NOMO-1 treated with dmso at 0.1 percent for 144 hours (cell line): ENCODE results near the gene RBM39.
"Not testable (repeated sequence)": the region's sequence is repeated elsewhere in the genome, so short reads cannot be mapped to it uniquely, and the experiment has no call there.

Source experiments
- DNase-seq: peaks from one replicate; lab custom pipeline; 2025; ENCODE audit not compliant: unreplicated experiment; lab: John Stamatoyannopoulos, UW

The RBM39 gene

DNA sequence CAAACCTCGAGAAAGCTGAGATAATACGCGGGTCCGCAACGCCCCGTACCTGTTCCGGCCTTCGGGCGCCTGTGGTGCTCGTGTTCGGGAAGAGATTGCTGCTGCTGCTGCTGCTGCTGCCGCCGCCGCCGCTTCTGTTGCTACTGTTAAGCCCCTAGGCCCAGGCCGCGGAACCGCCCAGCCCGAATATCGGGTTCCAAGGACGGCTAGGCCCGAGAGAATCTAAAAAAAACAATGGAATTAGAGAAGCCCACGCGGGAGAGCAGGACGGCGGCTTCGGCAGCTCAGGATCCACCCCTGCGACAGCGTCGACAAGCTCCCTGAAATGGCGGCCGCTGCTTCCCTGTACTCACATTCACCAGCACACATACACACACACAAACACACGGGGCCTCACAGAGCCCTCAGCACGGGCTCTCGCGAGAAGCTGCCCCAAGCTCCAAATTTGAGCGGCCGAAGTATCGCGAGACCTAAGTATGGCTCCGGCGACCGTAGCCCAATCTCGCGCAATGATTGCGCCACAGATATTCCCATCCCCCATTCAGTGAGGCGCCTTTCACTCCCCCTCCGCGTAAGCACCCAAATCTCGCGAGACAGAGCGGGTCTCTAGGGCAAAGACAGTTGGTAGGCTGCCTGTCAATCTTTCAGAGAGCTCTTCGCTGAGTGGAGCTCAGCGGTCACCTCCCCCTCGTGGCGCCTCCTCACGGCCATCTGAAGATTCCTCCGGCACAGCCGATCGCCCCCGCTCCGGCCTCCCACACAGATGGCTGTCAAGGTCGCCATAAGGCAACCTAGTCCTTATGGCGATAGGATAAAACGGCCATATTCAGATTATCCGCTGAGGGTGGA is at the start of gene RBM39:
Gene RBM39, minus strand, starts transcription at position 369 of the 849 bp plus-strand sequence. CDS start 1,386 bp downstream, outside the sequence.
- peak; percentile 100 for DNase-seq

DNA sequence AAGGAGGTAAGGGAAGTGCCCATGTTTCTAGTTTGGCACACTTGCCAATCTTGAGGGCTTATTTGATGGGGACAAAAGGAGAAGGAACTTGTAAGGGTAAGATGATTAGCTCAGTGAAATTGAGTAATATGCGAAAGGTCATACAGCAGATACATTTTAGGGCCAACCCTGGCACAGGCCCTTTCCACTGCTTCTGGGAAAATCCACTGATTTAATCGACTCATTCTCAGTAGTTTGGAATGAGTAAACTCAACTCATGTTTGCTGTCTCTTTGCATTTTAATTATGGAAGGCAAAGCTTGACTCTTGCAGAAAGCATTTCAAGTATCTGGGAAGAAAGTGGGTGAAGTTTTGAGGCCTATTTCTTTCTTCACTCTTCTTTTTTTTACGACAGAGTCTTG is 49.8 kb upstream of the RBM39 start:
- peak; percentile 41 for DNase-seq

GRCh38 chr20:35791097-35791496 is 49.0 kb upstream of the RBM39 start:
- DNase-seq: no peak

DNA sequence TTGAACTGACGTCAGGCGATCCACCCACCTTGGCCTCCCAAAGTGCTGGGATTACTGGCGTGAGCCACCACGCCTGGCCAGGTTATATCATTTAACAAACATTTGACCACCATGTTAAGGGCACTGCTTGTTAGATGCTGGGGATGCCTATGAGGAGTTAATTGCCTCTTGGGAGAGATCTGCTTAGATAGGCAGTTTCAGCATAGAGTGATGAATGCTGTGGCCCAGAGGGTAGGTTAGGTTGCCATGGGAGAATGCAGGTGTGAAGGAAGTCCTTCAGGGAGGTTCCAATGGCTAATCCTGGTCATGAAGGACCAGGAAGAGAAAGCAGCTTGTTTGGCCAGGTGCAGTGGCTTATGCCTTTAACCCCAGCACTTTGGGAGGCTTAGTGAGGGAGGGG is 46.7 kb upstream of the RBM39 start:
- DNase-seq: no peak

DNA sequence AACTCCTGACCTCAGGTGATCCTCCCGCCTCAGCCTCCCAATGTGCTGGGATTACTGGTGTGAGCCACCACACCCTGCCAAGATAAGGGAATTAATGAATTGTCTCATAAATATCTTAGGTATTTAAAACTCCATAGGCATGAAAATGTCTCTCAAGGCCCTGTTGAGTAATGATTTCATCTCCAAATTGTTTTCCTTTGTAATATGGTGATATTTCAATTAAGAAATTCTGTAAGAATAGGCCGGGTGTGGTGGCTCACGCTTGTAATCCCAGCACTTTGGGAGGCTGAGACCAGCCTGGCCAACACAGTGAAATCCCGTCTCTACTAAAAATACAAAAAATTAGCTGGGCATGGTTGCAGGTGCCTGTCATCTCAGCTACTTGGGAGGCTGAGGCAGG is 43.5 kb upstream of the RBM39 start:
- not testable (repeated sequence) for DNase-seq

DNA sequence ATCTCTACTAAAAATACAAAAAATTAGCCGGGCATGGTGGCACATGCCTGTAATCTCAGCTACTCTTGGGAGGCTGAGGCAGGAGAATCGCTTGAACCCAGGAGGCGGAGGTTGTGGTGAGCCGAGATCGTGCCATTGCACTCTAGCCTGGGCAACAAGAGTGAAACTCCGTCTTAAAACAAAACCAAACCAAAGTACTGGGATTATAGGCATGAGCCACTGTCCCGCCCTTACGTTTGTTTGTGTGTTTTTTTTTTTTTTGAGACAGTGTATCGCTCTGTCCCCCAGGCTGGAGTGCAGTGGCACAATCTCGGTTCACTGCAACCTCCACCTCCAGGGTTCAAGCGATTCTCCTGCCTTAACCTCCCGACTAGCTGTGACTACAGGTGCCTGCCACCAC is 41.8 kb upstream of the RBM39 start:
- not testable (repeated sequence) for DNase-seq

GRCh38 chr20:35776513-35777101 is 34.5 kb upstream of the RBM39 start:
- no peak for DNase-seq

DNA sequence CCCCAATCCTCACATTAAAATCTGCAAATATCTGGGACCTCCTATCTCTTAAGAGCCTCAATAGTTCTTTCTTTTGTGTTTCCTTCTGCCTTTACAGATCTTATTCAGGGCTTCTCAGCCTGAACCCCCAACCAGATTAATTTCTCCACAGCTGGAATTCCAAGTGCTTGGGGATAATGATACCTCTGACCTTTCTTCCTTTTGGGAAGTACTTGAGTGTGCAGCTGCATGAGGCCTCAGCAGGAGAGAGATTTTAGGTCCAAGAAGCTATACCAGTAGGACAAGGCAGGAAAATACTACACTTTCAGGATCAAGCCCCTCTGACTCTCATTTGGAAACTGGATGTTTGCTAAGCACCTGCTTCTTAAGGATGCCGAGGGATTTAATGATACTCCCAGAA is 32.3 kb upstream of the RBM39 start:
- no peak for DNase-seq

GRCh38 chr20:35773154-35773751 is 31.2 kb upstream of the RBM39 start:
- DNase-seq: peak; percentile 30

GRCh38 chr20:35772563-35773058 is 30.6 kb upstream of the RBM39 start:
- DNase-seq: no peak

DNA sequence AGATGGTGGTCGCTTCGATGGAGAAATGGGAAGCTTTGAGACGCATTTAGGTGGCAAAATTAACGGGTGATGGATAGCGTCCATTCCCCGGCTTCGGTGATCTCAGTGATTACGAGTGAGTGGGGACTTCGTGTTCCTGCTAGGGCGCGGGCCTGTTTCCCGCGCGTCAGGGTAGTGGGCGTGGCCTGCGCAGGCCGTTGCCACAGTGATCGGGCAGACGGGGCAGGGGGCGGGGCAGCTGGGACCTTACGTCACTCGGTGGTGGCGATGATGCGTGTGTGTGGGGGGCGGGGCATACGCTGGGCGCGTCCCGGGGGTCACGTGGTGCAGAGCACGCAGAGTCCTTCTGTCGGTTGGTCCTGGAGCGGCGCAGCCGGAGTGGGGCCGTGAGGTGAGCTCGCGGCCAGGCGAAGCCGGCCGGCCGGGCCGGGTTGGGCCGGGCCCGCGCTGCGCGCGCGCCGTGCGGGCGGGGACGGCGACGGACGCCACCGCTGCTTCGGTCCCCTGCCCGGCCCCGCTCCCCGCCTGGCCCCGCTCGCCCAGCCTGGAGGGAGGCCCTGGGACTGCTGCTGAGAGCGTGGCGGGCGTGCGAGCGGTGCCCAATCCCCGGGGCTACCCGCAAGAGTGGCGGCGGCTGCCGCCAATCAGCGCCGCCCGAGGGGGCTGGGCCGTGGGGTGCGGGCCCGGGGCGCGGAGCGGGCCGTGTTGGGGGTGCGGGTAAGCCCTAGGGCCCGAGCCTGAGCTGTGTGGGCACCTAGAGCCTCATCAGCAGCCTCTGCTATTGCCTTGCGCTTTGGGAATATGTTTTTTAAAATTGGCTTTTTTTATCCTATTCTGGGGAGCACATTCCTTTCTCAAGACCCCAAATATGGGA is 29.9 kb upstream of the RBM39 start, which contains the start of gene PHF20:
Gene PHF20, plus strand, starts transcription at position 327 of the 874 bp plus-strand sequence. CDS start 29,508 bp downstream, outside the sequence.
- DNase-seq: peak; percentile 88

GRCh38 chr20:35771367-35771688 is 29.3 kb upstream of the RBM39 start:
- DNase-seq: no peak

DNA sequence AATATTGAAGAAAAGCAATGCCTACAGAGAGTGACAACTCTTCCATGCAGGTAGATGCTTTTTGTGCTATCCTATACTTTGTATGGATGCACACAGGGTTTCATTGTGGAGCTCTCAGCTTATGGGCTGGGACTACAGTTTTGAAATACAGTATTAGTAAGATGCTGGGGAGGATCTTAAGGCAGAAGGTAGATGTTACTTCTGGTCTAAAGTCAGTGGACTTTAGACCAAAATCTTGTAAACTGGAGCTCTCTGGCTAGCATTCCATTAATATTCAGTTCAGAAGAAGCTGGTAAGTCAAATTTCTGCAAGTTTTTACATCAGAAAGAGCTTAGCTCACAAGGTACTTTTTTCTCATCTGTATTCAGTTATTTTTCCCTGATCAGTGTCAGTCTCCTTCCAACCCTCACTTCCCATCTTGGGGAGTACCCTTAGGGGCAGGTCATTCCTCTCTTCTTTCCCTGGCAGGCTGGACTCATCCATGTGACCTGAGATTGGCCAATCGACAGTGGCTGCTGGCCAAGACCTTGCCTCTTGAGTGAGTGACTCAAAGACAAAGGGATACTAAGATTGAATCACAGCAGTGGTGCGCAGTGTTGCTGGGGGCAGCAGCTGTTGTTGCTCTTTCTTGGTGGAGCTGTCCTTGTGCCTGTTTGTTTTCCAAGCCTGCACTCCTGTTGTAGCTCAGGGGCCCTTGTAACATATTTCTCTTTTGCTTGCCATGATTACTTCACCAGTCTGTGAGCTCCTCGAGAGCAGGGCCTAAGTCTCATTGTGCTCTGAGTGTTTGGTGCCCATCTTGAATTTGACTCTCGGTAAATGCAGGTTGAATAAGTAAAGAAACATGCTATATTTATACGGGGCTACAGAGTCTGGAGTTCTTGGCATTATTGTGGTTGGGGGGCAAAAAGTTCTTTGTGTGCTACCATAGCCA is 26.9 kb upstream of the RBM39 start:
- peak; percentile 2 for DNase-seq

DNA sequence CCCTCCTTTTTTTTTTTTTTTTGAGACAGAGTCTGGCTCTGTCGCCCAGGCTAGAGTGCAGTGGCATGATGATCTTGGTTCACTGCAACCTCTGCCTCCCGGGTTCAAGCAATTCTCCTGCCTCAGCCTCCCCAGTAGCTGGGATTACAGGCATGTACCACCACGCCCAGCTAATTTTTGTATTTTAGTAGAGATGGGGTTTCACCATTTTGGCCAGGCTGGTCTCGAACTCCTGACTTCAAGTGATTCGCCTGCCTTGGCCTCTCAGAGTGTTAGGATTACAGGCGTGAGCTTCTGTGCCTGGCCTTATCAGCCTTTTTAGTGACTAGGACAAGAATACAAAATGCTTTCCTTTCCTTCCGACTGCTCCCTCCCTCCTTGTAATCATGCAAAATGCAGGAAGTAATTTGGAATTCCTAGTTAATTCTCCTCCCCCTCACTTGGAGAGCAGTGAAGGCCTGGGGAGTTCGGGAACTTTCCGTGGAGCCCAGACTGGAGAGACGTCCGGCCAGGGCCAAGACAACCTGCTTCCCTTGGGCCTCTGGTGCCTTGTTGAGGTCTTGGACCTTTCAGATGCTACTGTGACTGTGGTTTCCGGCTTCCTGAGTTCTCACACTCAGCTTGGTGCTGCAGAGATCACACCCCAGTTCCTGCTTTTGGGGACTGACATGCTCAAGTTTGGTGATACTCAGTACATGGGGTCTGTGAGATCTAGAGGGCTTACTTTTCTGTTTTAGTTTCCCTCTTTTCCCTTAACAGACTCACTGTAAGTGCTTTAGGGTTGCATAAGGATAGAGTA is 25.8 kb upstream of the RBM39 start:
- DNase-seq: peak; percentile 81

- no peak for DNase-seq
Observed at GRCh38 chr20:35766843-35767242, 24.8 kb upstream of the RBM39 start.

DNA sequence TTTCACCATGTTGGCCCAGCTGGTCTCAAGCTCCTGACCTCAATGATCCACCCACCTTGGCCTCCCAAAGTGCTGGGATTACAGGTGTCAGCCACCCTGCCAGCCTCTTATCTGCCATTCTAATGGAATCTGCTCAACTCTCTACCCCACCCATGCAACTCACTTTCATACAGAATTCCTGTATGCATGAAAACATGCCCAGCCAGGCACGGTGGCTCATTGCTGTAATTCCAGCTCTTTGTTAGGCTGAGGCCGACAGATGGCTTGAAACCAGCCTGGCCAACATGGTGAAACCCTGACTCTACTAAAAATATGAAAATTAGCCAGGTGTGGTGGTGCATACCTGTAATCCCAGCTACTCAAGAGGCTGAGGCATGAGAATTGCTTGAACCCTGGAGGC is 22.9 kb upstream of the RBM39 start:
- DNase-seq: not testable (repeated sequence)

DNA sequence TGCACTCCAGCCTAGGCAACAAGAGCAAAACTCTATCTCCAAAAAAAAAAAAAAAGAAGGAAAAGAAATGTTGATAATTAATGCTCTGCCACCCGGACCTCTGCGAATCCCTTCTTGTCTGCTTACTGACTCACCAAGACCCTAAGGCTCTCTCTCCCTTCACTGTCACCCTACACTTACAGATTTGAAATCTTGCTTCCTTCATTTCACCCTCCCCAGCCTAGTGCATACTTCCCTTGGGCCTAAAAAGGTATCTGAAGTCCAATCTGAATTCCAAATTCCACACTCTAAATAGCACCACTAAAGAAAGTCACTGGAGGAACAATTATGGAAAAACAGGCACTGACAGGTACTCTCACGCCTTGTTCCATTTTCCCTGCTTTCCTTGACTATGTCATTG is 20.4 kb upstream of the RBM39 start:
- DNase-seq: no peak

DNA sequence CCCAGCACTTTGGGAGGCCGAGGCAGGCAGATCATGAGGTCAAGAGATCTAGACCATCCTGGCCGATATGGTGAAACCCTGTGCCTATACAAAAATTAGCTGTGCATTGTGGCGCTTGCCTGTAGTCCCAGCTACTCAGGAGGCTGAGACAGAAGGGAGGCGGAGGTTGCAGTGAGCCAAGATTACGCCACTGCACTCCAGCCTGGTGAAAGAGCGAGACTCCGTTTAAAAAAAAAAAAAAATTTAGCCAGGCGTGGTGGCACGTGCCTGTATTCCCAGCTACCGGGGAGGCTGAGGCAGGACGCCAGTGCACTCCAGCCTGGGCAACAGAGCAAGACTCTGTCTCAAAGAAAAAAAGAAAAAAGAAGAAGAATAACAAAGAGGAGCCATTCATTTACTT is 19.5 kb upstream of the RBM39 start:
- not testable (repeated sequence) for DNase-seq

DNA sequence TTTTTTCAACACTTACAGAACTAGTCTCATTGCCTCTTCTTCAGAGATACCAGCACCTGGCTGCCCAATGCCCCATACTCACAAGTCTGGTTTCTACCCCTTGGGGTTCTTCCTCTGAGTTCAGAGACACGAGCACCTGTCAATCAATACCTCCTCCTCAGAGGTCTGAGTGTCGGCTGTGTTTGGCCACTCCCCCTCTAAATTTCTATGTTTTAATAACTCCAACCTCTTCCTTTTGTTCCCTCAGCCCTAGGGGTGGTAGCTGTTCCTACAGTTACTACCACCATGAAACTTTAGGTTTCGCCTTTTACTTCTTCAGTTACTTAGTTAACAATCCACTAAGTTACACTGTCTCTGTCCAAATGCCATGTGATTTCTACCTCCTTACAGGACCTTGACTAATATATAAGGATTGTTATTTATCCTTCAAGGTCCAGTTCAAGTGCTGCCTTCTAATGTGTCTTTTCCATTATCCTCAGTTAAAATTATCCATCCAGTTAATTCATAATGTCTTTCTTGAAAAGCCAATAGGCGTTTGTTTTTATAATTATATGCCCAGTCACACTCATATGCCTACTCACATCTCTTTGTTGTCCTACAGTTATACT is 15.1 kb upstream of the RBM39 start:
- DNase-seq: no peak
